Activated CD4-positive, CD25-positive, alpha-beta regulatory T cell treated with anti-CD3 and anti-CD28 coated beads, Interleukin-2, amount 50 U/mL, for 16 hours (primary cell): Measurements from ENCODE around the gene CD164.

ENCODE experiments used
- DNase-seq: peaks from one replicate; pipeline ENCODE4 v3.0.0-alpha.2; 2020; ENCODE audit warnings: low read depth, low spot score

Gene CD164

GRCh38 chr6:109381747-109382575 is at the start of gene CD164:
TSS of gene CD164 (minus strand) at chr6:109382467. CDS start at chr6:109382378, 89 bp downstream.
- peak; percentile 94 for DNase-seq

DNA sequence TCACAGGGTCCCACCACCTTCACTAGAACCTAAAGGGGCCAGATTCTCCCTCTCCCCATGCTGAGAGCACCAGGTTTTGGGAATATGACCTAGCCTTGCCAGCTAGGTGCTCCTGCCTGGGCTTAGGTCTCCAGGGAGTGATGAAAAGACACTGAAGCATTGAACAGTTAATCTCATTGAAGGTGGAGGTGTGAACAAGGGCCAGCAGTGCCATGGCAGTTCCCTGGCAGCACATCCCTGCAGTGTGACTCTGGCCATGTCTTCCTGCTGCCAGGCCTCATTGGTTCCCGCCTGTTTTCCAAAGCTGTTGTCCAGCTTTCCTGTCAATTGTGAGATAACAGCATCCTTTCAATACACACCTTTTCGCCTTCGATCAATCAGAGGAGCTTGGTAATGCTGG is 47.2 kb upstream of the CD164 start:
- no peak for DNase-seq

DNA sequence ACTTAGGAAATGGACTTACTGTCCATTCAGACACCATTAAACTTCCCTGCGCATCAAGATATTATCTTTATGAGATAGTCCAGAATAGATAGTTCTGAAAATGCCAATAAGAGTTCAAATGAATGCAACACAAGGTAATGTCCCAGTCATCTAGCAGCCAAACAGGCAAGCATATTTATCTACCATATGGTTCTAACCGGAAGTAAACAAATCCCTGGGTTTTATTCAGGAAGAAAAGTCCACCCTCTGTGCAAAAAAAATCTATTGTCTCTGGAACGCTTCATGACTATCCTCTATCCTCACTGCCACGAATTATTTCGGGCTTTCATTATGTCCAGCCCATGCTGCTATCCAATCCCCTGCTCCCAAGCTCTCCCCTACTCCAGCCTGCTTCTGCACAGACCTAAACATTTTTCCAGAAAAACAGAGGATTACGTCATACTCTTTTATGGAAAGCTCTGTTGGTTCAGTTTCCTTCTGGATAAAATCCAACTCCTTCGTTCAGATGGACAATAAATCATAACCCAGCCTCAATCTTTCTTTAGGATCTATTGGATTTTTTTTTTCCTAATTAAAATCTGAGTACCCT is 46.7 kb upstream of the CD164 start:
- DNase-seq: no peak

DNA sequence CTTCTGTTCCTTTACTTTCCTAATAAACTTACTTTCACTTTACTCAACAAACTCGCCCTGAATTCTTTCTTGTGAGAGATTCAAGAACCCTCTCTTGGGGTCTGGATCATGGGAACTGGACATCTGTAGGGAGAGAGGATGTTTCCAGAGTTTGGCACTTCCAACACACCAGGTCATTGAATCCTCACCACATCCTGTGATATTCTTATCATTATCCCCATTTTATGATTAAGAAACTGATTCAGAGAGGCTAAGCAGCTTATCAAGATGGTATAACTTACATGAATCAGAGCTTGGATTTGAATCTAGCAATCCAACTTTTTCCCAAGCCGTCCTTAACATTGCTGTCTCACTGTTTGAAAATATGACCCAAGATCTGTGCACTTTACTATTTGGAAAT is 42.7 kb upstream of the CD164 start:
- DNase-seq: no peak

- no peak for DNase-seq
These were observed 38.9 kb upstream of the CD164 start for GRCh38 chr6:109421184-109421583.

- DNase-seq: no peak
These were observed 38.5 kb upstream of the CD164 start for GRCh38 chr6:109420751-109421150.

DNA sequence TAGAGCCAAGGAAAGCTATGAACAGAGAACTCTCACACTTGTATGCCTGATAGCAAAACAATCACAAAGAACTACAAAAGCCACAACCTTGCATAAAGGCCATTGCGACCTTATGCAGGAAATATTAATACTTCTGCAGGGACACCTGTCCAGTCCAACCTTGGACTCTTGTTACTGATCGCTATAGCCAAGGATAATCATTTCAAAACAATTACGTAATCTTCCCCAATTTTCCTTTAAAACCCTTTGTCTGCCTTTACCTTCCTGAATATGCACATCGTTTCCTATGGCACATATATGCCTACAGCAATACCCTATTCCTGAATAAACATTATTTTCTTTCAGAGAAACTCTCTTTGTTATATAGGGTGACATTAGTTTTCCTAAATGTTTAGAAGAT is 35.4 kb upstream of the CD164 start:
- no peak for DNase-seq

DNA sequence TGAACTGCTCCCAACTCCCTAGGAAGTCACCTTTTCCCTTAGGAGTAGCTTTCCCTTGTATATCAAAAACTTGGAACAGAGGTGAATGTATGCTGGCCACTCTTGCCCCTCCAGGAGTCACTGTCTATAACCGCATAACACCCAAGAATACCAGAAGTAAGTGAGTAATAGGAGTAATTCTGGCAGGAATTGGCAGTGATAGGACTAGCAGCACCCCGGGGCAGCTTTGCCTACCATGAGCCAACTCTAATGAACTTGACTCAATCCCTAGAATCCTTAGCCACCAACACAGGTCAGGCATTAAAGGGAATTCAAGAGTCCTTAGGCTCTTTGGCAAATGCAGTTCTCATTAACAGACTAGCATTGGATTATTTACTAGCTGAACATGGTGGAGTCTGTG is 28.8 kb upstream of the CD164 start:
- no peak for DNase-seq

DNA sequence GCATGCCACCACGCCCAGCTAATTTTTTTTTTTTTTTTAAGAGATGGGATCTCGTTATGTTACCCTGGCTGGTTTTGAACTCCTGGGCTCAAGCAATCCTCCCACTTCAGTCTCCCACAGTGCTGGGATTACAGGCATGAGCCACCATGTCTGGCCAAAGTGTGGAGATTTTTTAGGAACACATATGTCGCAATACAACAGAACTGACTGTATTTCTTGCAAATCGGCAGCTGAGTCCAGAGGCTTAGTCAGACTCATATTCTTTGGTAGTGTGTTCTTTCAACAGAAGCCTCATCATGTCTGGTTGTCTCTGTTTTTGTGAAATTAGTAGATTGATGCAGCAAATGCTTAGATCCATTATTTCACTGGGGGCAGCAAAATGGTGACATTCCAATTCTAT is 23.9 kb upstream of the CD164 start:
- DNase-seq: no peak

DNA sequence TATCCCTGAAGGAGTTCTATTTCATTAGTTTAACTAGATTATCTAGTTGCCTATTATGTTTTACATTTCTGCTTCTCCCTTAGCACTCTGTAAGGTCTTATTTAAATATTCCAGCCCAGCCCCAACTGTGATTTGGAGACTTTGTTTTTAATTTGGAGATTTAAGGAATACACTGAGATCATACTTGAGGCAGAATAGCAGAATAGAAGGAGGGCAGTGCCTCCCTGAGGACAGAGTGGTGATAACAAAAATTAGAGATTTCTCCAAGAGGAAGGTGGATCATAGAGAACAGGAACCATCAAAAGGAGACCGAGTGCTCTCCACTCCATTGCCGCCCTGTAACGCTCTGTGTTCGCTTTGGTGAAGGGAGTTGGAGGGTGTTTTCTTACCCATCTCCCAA is 14.8 kb upstream of the CD164 start:
- DNase-seq: no peak

DNA sequence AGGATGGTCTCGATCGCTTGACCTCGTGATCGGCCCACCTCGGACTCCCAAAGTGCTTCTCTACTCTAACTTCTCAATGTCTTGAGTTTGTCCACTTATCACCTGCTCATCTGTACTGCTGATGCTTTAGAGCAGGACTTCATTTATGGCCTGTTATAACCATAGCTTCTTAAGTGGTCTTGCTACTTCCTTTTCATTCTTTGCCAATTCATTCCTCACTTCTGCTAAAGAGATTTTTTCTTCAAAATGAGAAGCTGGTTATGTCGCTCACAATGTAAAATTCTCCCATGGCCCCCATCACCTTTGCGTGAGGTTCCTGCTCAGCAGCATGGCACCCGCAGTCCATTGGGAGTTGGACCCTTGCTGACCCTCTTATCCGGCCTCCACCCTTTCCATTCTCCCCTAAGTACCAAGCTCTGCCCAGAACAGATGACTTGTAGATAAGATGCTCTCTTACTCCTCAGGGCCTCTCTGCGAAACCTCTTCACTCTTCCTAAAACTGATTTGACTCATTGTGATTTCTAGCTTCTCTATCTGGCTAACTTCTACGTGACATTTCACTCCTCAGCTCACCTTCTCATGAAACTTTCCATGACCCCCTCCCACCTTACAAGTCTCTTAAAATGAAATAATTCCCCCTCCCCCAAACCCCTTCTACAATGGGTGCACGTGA is 13.9 kb upstream of the CD164 start:
- no peak for DNase-seq

DNA sequence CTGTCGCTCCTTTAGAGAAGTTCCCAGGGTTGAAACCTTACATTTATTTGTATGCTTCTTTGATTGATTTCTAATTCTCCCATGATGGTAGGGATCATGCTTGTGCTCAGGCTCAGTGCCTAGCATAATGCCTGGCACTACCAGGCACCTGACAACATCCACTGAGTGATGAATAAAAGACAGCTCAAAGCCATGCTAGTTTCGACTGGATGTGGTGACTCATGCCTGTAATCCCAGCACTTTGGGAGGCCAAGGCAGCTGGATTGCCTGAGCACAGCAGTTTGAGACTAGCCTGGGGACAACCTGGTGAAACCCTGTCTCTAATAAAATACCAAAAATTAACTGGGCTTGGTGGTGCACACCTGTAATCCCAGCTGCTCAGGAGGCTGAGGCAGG is 11.6 kb upstream of the CD164 start:
- DNase-seq: no peak

DNA sequence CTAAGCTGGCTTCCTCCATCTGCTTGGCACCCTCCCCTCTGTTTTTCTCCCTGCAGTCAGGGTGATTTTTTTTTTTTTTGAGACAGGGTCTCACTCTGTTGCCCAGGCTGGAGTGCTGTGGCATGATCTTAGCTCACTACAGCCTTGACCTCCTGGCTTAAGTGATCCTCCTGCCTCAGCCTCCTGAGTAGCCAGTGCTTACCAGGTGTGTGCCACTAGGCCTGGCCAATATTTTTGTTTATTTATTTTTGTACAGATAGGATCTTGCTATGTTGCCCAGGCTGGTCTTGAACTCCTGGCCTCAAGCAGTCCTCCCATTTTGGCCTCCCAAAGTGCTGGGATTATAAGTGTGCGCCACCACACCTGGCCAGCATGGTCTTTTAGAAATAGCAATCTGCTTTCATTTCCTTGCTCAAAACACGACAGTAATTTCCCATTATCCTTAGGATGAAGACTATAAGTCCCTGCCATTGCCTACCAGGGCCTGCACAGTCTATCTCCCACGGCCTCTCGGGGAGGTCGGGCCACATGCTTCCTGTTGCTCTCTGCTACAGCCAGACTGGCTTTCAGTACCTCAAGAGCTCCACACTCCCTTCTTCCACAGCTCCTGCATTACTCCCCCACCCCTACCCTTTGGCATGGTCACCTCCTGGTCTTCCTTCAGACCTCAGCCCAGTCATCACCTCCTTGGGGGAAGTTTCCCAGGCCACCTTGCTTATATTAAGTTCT is 11.1 kb upstream of the CD164 start:
- DNase-seq: no peak

DNA sequence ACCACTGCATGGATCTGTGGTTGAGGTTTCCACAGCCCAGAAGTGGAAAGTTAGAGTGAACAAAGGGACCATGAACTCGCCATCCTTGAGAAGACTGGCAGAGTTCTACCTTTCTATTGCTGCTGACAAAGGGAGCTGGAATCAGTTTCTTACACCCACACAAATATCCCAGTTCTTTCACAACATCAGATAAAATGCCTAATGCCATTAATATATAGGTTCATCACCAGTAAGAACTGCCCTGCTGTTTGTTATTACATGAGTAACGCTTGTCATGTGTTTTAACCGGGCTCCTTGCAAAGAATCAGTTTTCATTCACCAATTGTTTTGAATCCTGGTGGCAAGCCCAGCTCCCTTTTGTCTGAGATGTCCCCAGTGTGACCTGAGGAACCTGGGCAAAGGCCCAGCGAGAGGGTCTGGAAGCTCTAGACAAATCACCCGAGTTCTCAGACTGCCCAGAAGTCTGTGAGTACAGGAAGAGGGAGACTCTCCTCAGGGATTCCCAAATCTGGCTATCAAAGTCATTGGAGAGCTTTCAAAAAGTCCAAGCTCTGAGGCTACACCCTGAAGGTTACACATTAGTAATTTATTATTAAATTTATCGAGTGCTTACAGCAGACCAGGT is 7.5 kb upstream of the CD164 start:
- no peak for DNase-seq

DNA sequence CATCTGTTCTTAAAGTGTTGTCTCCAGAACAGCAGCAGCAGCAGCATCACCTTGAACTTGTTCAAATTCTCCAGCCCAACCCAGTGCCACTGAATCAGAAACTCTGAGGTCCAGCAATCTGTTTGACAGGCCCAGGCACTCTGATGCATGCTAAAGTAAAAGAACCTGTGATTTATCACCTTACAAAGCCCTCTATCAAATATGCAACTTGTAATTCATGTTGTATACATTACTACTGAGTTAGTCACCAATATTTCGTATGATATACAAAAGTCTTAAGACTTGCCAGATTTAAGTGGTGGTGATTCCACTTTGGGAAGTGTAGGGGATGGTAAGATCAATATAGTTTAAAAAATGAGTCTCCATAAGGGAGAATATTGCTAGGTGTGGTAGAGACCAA is 6.0 kb upstream of the CD164 start:
- no peak for DNase-seq

DNA sequence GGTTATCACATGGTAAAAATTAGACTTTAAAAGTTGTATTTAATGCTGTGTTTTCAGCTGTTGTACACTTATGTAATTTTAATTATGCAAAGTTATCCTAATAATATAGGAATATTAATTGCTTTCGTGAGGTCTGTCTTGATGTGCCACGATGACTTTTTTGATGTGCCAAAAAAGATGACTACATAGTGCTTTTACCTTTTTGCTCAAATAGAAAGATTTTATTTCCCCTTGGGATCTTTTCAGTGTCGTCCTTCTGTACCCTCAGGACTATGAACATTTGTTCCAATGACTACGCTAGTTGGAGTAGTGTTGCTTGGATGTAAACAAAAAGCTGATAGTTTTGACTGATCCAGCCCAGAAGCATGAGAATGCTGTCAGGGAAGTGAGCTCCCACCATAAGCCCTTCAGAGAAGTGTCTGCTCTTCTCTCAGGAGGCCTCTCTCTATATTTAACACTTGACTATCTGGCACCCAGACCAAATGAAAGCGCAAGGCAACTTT is 1.2 kb upstream of the CD164 start:
- no peak for DNase-seq

- DNase-seq: peak; percentile 86
These were observed 540 bp upstream of the CD164 start for GRCh38 chr6:109382576-109383437.

- DNase-seq: no peak
These were observed 1.1 kb downstream of the CD164 start for GRCh38 chr6:109381061-109381746.

DNA sequence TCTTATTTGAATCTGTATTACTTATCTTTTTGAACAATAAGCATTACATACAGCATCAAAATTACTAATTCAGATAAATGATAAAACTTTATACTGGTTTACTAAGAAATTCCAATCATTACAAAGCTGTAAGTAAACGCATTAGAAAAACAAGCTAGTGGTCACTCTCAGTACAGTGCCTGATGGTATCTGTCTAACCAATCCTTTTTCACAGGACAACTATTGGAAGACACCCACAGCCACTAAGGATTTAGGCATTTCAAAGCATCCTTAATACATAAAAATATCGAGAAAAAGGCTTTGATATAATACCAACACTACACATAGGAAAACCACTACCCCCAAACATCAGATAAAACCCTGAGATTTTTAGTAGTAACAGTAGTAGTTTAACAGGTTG is 2.6 kb downstream of the CD164 start:
- DNase-seq: no peak

GRCh38 chr6:109377717-109378116 is 4.5 kb downstream of the CD164 start:
- DNase-seq: no peak
